Measurements from ENCODE around the gene TPM3. TPM values are rescaled to one million over a fixed set of nuclear protein-coding genes. Genes with fewer than 3 reads are reported as not detected.

The TPM3 gene
- total and polyA plus RNA-seq, 9 of the 15 experiments (the other 6 are each of a cell fraction or from before 2014, with no cell fraction given) = 202 to 604 (median 421) TPM

- TF ChIP-seq E2F8 (IDR thresholded peaks at IDR 0.05; ENCODE audit: low read depth, partially characterized antibody) (peak; percentile 97), SNAPC5 (CRISPR knock-in tag; IDR thresholded peaks at IDR 0.05) (no peak), RBM25 (IDR thresholded peaks at IDR 0.05; ENCODE audit: low read depth, low read length, severe bottlenecking) (no peak), FOXK2 (conservative IDR thresholded peaks at IDR 0.05 in 1 of 2, IDR thresholded peaks at IDR 0.05 in 1 of 2; ENCODE audit: low read depth in 2 of 2) (peak; percentile 74 to 80), ZNF23 (CRISPR knock-in tag; IDR thresholded peaks at IDR 0.05) (no peak), SFPQ (IDR thresholded peaks at IDR 0.05; ENCODE audit: low read depth, low read length) (no peak), NBN (IDR thresholded peaks at IDR 0.05; ENCODE audit: low read depth) (no peak; the same call in 1 of the 2 replicates), ZFP30 (CRISPR knock-in tag; IDR thresholded peaks at IDR 0.05; ENCODE audit: borderline replicate concordance) (no peak), BCOR (IDR thresholded peaks at IDR 0.05) (0 out of 2 replicates have a peak, but pooled peaks have one; percentile 31), MIER1 (IDR thresholded peaks at IDR 0.05; ENCODE audit: low read depth) (no peak), ERF (CRISPR knock-in tag; IDR thresholded peaks at IDR 0.05) (no peak; the same call in 1 of the 2 replicates), RERE (CRISPR knock-in tag; IDR thresholded peaks at IDR 0.05; ENCODE audit: borderline replicate concordance) (no peak), KLF1 (tag; IDR thresholded peaks at IDR 0.05) (peak; percentile 91), MCM3 (IDR thresholded peaks at IDR 0.05) (no peak), SRF (CRISPR knock-in tag; IDR thresholded peaks at IDR 0.05) (no peak), MEF2A (IDR thresholded peaks at IDR 0.05; ENCODE audit: control insufficient read depth, low read depth, low read length) (no peak), KDM1A (IDR thresholded peaks at IDR 0.05) (no peak)
These were observed 8.6 kb downstream of the TPM3 start (continued) for GRCh38 chr1:154183046-154183915.

Data from K562 (cell line).